ENCODE data around the gene INHBB.

Gene INHBB

DNA sequence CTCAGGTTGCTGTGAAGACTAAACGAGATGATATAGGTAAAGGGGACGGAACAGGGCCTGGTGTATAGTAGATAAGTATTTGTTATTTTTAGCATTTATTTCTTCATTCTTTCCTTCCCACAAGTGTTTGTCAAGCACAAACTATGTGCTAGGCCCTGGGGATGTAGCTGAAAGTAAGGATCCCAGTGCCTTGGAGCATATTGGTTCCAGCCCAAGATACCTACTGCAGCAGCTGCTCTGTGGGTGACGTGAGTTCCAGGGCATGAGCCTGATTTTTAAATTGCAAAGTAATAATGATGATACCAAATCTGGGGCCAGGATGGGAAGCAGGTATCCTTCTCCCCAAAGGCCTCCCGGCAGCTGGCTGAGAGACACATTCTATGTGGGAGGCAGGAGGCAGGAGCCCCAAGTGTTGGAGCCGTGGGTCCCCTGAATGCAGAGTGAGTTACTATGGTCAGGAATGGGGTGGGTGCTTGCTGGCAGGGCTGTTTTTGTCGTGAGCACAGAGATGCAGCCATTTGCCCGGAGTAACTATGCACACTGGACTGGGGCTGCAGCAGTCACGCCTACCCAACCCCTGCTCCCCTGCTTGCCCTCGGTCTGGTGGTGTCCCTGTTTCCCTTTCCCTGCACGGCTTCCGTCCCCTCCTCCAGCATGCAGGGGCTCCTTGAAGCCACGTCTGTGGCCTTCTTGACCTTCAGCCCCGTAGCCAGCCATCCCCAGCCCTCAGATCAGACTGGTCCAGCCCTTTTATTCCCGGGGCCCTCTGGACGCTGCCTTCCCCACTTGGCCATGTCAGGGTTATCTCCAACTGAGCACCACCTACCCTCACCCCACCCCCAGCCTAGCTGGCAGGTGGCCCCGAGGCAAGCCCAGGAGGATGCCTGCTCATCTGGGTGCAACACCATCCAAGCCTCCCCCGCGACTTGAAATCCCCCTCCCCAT lies 52.4 kb downstream of the INHBB start:
- DNase-seq (ENCODE audit: low read depth) = no peak

- DNase-seq (ENCODE audit: low read depth) = no peak
These were observed 53.3 kb downstream of the INHBB start for GRCh38 chr2:120398996-120399888.

DNA sequence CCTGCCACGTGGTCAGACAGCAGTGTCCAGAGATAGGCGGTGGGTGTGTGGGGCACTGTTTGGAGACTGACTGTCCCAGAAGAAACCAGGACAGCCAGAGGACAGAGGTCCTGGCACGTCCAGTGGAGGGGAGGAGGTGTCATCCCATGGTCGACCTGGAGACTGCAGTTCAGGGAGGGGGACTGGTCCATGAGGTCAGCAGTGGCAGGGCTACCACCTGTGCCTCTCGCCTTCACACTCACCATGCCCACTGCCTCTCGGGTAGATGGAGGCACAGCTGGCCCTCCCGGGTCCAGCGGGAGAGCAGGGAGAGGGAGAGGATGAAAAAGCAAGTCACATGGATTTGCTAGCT lies 53.9 kb downstream of the INHBB start:
- DNase-seq (ENCODE audit: low read depth) = no peak

DNA sequence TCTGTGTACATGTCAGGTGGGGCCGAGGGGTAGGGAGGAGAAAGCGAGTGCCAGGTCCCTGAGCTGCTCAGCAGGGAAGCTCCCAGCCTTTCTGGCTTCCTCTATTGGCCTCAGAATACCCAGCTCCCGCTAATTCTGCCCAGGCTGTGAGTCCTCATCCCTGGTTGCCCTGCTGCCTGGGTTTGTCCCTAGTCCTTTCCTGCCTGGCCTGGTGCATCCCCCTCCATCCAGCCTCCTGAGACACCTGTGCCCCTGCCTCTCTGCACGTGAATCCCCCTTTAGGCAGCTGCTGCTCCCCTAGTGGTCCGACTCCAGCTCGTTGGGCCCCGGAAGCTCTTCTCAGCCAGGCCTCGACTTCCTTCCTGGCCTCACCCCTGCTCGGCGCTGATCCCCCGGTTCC lies 54.6 kb downstream of the INHBB start:
- no peak for DNase-seq (ENCODE audit: low read depth)
